A549 (cell line): ENCODE data around the gene PSMD1. TPM values are rescaled to one million over a fixed set of nuclear protein-coding genes. Genes with fewer than 3 reads are reported as not detected.

ENCODE experiments used
- ATAC-seq, 2 experiments: fragments of 200-7000 bp in 1 of 2; fragments of >200 bp in 1 of 2; cut with Nextera tagmentation in 1 of 2; cut with Tn5 transposase in 1 of 2; 3 replicates each; pipeline versions ENCODE4 v1.8.0 to v1.9.1; 2018 to 2020; ENCODE audit warnings: mild to moderate bottlenecking in 1 of 2, moderate library complexity in 1 of 2
- CTCF ChIA-PET: fragments of 300-600 bp; sonication (Branson Sonifier 250); formaldehyde crosslinking; extraction: SDS; loops from one replicate; lab custom pipeline; 2021; ENCODE audit warnings: antibody characterized with exemption, inconsistent platforms; lab: Yijun Ruan, JAX
- POLR2A ChIA-PET: fragments of 350-600 bp; formaldehyde crosslinking; extraction: SDS; loops from one replicate; lab custom pipeline; 2021; ENCODE audit warnings: antibody characterized with exemption, inconsistent platforms; lab: Yijun Ruan, JAX
- DNase-seq, 2 experiments: peaks; one replicate each; pipeline versions ENCODE4 v3.0.0 to v3.0.0-alpha.2; 2011 to 2016; ENCODE audit warnings: low read depth in 1 of 2, low spot score in 1 of 2
- FAIRE-seq: peaks from 2 replicates; lab custom pipeline; 2011; peaks lifted over from hg19 to GRCh38; lab: Jason Lieb, UNC
- H3K27ac ChIP-seq, 2 experiments: fragments of >200 bp; sonication (Bioruptor Twin); formaldehyde crosslinking; 3 replicates each; pipeline ENCODE4 v1.5.1; 2016 to 2017
- H3K4me1 ChIP-seq: fragments of >200 bp; sonication (Bioruptor Twin); formaldehyde crosslinking; 3 replicates; pipeline ENCODE4 v1.6.1; 2016
- H3K4me2 ChIP-seq: fragments of >200 bp; sonication (Bioruptor Twin); formaldehyde crosslinking; 3 replicates; pipeline ENCODE4 v1.6.1; 2016
- H3K4me3 ChIP-seq: fragments of >200 bp; sonication (Bioruptor Twin); formaldehyde crosslinking; 3 replicates; pipeline ENCODE4 v1.5.1; 2016
- H3K9me3 ChIP-seq: fragments of >200 bp; sonication (Bioruptor Twin); formaldehyde crosslinking; 3 replicates; pipeline ENCODE4 v1.6.1; 2016
- BCL3 ChIP-seq: fragments of >200 bp; sonication (Bioruptor Twin); formaldehyde crosslinking; IDR thresholded peaks from 3 replicates; pipeline ENCODE4 v1.6.1; 2016
- BHLHE40 ChIP-seq: IDR thresholded peaks from 2 replicates; pipeline ENCODE4 v1.6.1; 2012; ENCODE audit warnings: low read depth, low read length, inconsistent platforms
- CBX2 ChIP-seq: fragments of 200-600 bp; sonication (generic); IDR thresholded peaks from 2 replicates; pipeline ENCODE4 v1.6.1; 2016; ENCODE audit warnings: low read depth, mild to moderate bottlenecking, borderline replicate concordance
- CHD2 ChIP-seq: fragments of 150-350 bp; IDR thresholded peaks from 2 replicates; pipeline ENCODE4 v1.6.1; 2014; ENCODE audit warnings: low read length; ENCODE audit not compliant: partially characterized antibody
- ESRRA ChIP-seq: fragments of 150-350 bp; IDR thresholded peaks from 2 replicates; pipeline ENCODE4 v1.6.1; 2014; ENCODE audit warnings: mild to moderate bottlenecking, low read length, borderline replicate concordance
- FOSB ChIP-seq: fragments of 250-450 bp; sonication (Bioruptor Pico); IDR thresholded peaks from 2 replicates; pipeline ENCODE4 v1.5.0; 2020; ENCODE audit warnings: mild to moderate bottlenecking, moderate library complexity
- GATA3 ChIP-seq: IDR thresholded peaks from 2 replicates; pipeline ENCODE4 v1.6.1; 2012; ENCODE audit warnings: borderline replicate concordance
- HDAC2 ChIP-seq: fragments of 200-600 bp; sonication (generic); IDR thresholded peaks from 2 replicates; pipeline ENCODE4 v1.6.1; 2016
- HES2 ChIP-seq: fragments of >200 bp; sonication (Bioruptor Twin); formaldehyde crosslinking; IDR thresholded peaks from 2 replicates; pipeline ENCODE4 v1.6.1; 2016
- HEYL ChIP-seq: fragments of 250-450 bp; sonication (Bioruptor Pico); IDR thresholded peaks from 2 replicates; pipeline ENCODE4 v1.8.0; 2021; ENCODE audit warnings: mild to moderate bottlenecking, moderate library complexity
- JUN ChIP-seq, 2 experiments: fragments of >200 bp; sonication (Bioruptor Twin); formaldehyde crosslinking; IDR thresholded peaks; 2 replicates in 1 of 2; 3 replicates in 1 of 2; pipeline ENCODE4 v1.6.1; 2016 to 2017
- KDM5A ChIP-seq: fragments of 200-600 bp; sonication (generic); IDR thresholded peaks from 2 replicates; pipeline ENCODE4 v1.6.1; 2016; ENCODE audit warnings: antibody characterized with exemption, mild to moderate bottlenecking
- MAFK ChIP-seq: fragments of 450-650 bp; IDR thresholded peaks from 2 replicates; pipeline ENCODE4 v1.6.1; 2014; ENCODE audit not compliant: partially characterized antibody
- MYC ChIP-seq: IDR thresholded peaks from 2 replicates; pipeline ENCODE4 v1.6.1; 2012; ENCODE audit warnings: mild to moderate bottlenecking, inconsistent platforms, low read length, improper control_type of control experiment, borderline replicate concordance
- PHF8 ChIP-seq: fragments of 200-600 bp; sonication (generic); IDR thresholded peaks from 2 replicates; pipeline ENCODE4 v1.6.1; 2016; ENCODE audit warnings: low read depth, mild to moderate bottlenecking, antibody characterized with exemption, moderate library complexity, borderline replicate concordance
- POLR2A ChIP-seq: IDR thresholded peaks from 2 replicates; pipeline ENCODE4 v1.6.1; 2012; ENCODE audit warnings: mild to moderate bottlenecking, low read length
- POLR2AphosphoS2 ChIP-seq: conservative IDR thresholded peaks from 2 replicates; pipeline ENCODE4 v1.6.1; 2012; ENCODE audit warnings: low read length, improper control_type of control experiment, inconsistent platforms
- RAD21 ChIP-seq, 2 experiments: fragments of >200 bp in 1 of 2; sonication (Bioruptor Twin) in 1 of 2; formaldehyde crosslinking in 1 of 2; IDR thresholded peaks in 1 of 2; conservative IDR thresholded peaks in 1 of 2; 2 replicates in 1 of 2; 3 replicates in 1 of 2; pipeline ENCODE4 v1.6.1; 2012 to 2018; ENCODE audit warnings: inconsistent platforms in 1 of 2
- RCOR1 ChIP-seq: fragments of 150-350 bp; IDR thresholded peaks from 2 replicates; pipeline ENCODE4 v1.6.1; 2014; ENCODE audit warnings: antibody characterized with exemption, low read length, low read depth
- REST ChIP-seq: fragments of 200-600 bp; sonication (generic); IDR thresholded peaks from 2 replicates; pipeline ENCODE4 v1.6.1; 2016; ENCODE audit warnings: antibody characterized with exemption, mild to moderate bottlenecking, moderate library complexity
- RFX5 ChIP-seq: fragments of 450-650 bp; IDR thresholded peaks from 2 replicates; pipeline ENCODE4 v1.7.1; 2014; ENCODE audit warnings: antibody characterized with exemption, mild to moderate bottlenecking, moderate library complexity
- SREBF2 ChIP-seq: fragments of 450-650 bp; IDR thresholded peaks from 2 replicates; pipeline ENCODE4 v1.6.1; 2014; ENCODE audit warnings: mild to moderate bottlenecking, moderate library complexity
- ZC3H11A ChIP-seq: fragments of 450-650 bp; IDR thresholded peaks from 2 replicates; pipeline ENCODE4 v1.6.1; 2014; ENCODE audit warnings: antibody characterized with exemption, mild to moderate bottlenecking
- ZFP36 ChIP-seq: fragments of 450-650 bp; IDR thresholded peaks from 2 replicates; pipeline ENCODE4 v1.6.1; 2014; ENCODE audit warnings: borderline replicate concordance; ENCODE audit not compliant: partially characterized antibody
- ZNF302 ChIP-seq: fragments of 250-450 bp; sonication (Bioruptor Pico); IDR thresholded peaks from 2 replicates; pipeline ENCODE4 v1.9.0; 2021; ENCODE audit warnings: inconsistent platforms, mild to moderate bottlenecking, moderate library complexity
- WGBS: methylation state at CpG from one replicate; pipeline ENCODE4 v1.1.6; 2017; ENCODE audit errors: missing lambda C conversion rate; 5-methylcytosine and 5-hydroxymethylcytosine counted together
- polyA plus RNA-seq, 4 experiments: library from polyadenylated mRNA; depleted of rRNA in 3 of 4; stranded (reverse); fragments of >200 nt; fragmentation: RNase III in 1 of 4; extraction: RNeasy Plus Mini Kit Qiagen cat#74134 plus additional on column Dnase treatment in 1 of 4; gene quantifications; 2 replicates in 3 of 4; 3 replicates in 1 of 4; pipeline ENCODE4 v1.2.3, GENCODE V29; 2011 to 2017

PSMD1 gene
- polyA plus RNA-seq, 2 of the 4 experiments (the other 2 are of a cell fraction), result 122 to 248 TPM

- no peak overlapping the region for H3K27ac ChIP-seq
- POLR2A ChIA-PET, result no interaction called here
- H3K9me3 ChIP-seq, result no peaks in the 10 kb centered on the region
- CTCF ChIA-PET, result interaction anchor here (1.7 kb wide), 1 partner anchor 24 kb away, joined by 6 read pairs; no protein-coding TSS in a partner anchor
- no peak for ATAC-seq
- no peak for DNase-seq
- TF ChIP-seq POLR2AphosphoS2 (no peak), REST (no peak), POLR2A (no peak), KDM5A (no peak), ZFP36 (no peak), RCOR1 (no peak), ESRRA (no peak), ZNF302 (CRISPR knock-in tag) (no peak)
- TF ChIP-seq, all 56 proteins: peak for 0
- Histone ChIP-seq H3K4me2 (no peak overlapping the region), H3K4me1 (peaks cover 50% of the 10 kb centered on the region), H3K4me3 (no peak overlapping the region)
- 81% methylated on average over 1 of the region's 1 CpG for whole genome bisulfite sequencing
- FAIRE-seq, result no peak
Measured at GRCh38 chr2:231134910-231135655, 78.4 kb downstream of the PSMD1 start.

GRCh38 chr2:231138699-231139098, 82.0 kb downstream of the PSMD1 start:
- Histone ChIP-seq H3K4me3 (no peak overlapping the region), H3K4me1 (peaks cover 16% of the 10 kb centered on the region), H3K9me3 (no peaks in the 10 kb centered on the region), H3K27ac (no peak overlapping the region), H3K4me2 (no peak overlapping the region)
- FAIRE-seq (no peak), DNase-seq (no peak), ATAC-seq (no peak)
- POLR2A ChIA-PET, result no interaction called here
- TF ChIP-seq JUN (IDR thresholded peaks at IDR 0.05) (no peak), GATA3 (no peak), HDAC2 (no peak), SREBF2 (no peak), ESRRA (no peak), HES2 (no peak), FOSB (CRISPR knock-in tag) (no peak), MAFK (no peak), RAD21 (conservative IDR thresholded peaks at IDR 0.05 in 1 of 2, IDR thresholded peaks at IDR 0.05 in 1 of 2) (no peak), BHLHE40 (no peak), PHF8 (no peak), CBX2 (no peak), ZFP36 (no peak), ZC3H11A (no peak), MYC (no peak), KDM5A (no peak), HEYL (CRISPR knock-in tag) (no peak), BCL3 (no peak), CHD2 (no peak), RFX5 (no peak)
- CTCF ChIA-PET, result interaction anchor here (1.6 kb wide), 1 partner anchor 88 kb away, joined by 3 read pairs; no protein-coding TSS in a partner anchor
- 93% methylated on average over 8 of the region's 8 CpGs for WGBS
